WTC11 (cell line): ENCODE results near the gene STIP1. TPM values are rescaled to one million over a fixed set of nuclear protein-coding genes. Genes with fewer than 3 reads are reported as not detected.

Experiments used
- ATAC-seq: fragments of 200-7000 bp; cut with Tn5 transposase; 2 replicates; pipeline ENCODE4 v1.10.0; 2021; ENCODE audit warnings: mild to moderate bottlenecking, moderate library complexity
- CTCF ChIA-PET: fragments of 300-600 bp; sonication (Branson Sonifier 250); formaldehyde crosslinking; loops from one replicate; lab custom pipeline; 2021; ENCODE audit warnings: antibody characterized with exemption; lab: Charles Lee
- POLR2A ChIA-PET: fragments of 350-600 bp; sonication (Branson Sonifier 250); formaldehyde crosslinking; loops from one replicate; lab custom pipeline; 2021; ENCODE audit warnings: antibody characterized with exemption; lab: Charles Lee
- DNase-seq: peaks from one replicate; pipeline ENCODE4 v3.0.0; 2021; ENCODE audit warnings: low spot score
- H3K27ac Mint-ChIP-seq: 2 replicates; pipeline ENCODE4 v1.8.0; 2021; ENCODE audit warnings: mixed read lengths
- H3K27me3 Mint-ChIP-seq: 2 replicates; pipeline ENCODE4 v1.8.0; 2021; ENCODE audit warnings: low read depth, mild to moderate bottlenecking, moderate library complexity, mixed read lengths
- H3K36me3 Mint-ChIP-seq: 2 replicates; pipeline ENCODE4 v1.8.0; 2021; ENCODE audit warnings: mixed read lengths
- H3K4me1 Mint-ChIP-seq: 2 replicates; pipeline ENCODE4 v1.8.0; 2022; ENCODE audit warnings: mixed read lengths
- H3K4me3 Mint-ChIP-seq: 2 replicates; pipeline ENCODE4 v1.8.0; 2021; ENCODE audit warnings: mild to moderate bottlenecking, moderate library complexity, mixed read lengths
- H3K9me3 Mint-ChIP-seq: 2 replicates; pipeline ENCODE4 v1.8.0; 2021; ENCODE audit warnings: mixed read lengths
- ELF4 ChIP-seq: sonication (generic); formaldehyde crosslinking; IDR thresholded peaks from 2 replicates; pipeline ENCODE4 v1.8.1; 2022; ENCODE audit warnings: low read depth, mild to moderate bottlenecking, moderate library complexity, missing genetic modification reagents
- ESRRA ChIP-seq: sonication (generic); formaldehyde crosslinking; IDR thresholded peaks from 2 replicates; pipeline ENCODE4 v1.8.1; 2022; ENCODE audit warnings: mild to moderate bottlenecking, missing genetic modification reagents, borderline replicate concordance
- ETV6 ChIP-seq: sonication (generic); formaldehyde crosslinking; IDR thresholded peaks from 2 replicates; pipeline ENCODE4 v1.8.1; 2022; ENCODE audit warnings: mild to moderate bottlenecking, missing genetic modification reagents
- FOXK1 ChIP-seq: sonication (generic); formaldehyde crosslinking; IDR thresholded peaks from 2 replicates; pipeline ENCODE4 v1.8.0; 2022; ENCODE audit warnings: mild to moderate bottlenecking, moderate library complexity, missing genetic modification reagents
- GABPB1 ChIP-seq: sonication (generic); formaldehyde crosslinking; IDR thresholded peaks from 2 replicates; pipeline ENCODE4 v1.8.1; 2023; ENCODE audit warnings: mild to moderate bottlenecking, missing genetic modification reagents
- HMGA2 ChIP-seq: fragments of 250-450 bp; sonication (Bioruptor Pico); IDR thresholded peaks from 2 replicates; pipeline ENCODE4 v1.4.0; 2021; ENCODE audit warnings: mild to moderate bottlenecking, moderate library complexity
- NFE2L1 ChIP-seq: sonication (generic); formaldehyde crosslinking; IDR thresholded peaks from 2 replicates; pipeline ENCODE4 v1.8.1; 2023; ENCODE audit warnings: missing genetic modification reagents
- NFYB ChIP-seq: sonication (generic); formaldehyde crosslinking; conservative IDR thresholded peaks from 2 replicates; pipeline ENCODE4 v1.8.0; 2022; ENCODE audit warnings: low read depth, missing genetic modification reagents
- NR3C1 ChIP-seq: sonication (generic); formaldehyde crosslinking; conservative IDR thresholded peaks from 2 replicates; pipeline ENCODE4 v1.8.1; 2023; ENCODE audit warnings: low read depth, mild to moderate bottlenecking, missing genetic modification reagents
- TEAD1 ChIP-seq: sonication (generic); formaldehyde crosslinking; IDR thresholded peaks from 2 replicates; pipeline ENCODE4 v1.8.0; 2022; ENCODE audit warnings: mild to moderate bottlenecking, missing genetic modification reagents
- TP53 ChIP-seq: sonication (generic); formaldehyde crosslinking; IDR thresholded peaks from 2 replicates; pipeline ENCODE4 v1.8.1; 2023; ENCODE audit warnings: mild to moderate bottlenecking, missing genetic modification reagents
- ZNF232 ChIP-seq: sonication (generic); formaldehyde crosslinking; IDR thresholded peaks from 2 replicates; pipeline ENCODE4 v1.8.0; 2022; ENCODE audit warnings: mild to moderate bottlenecking, missing genetic modification reagents
- total RNA-seq: library from RNA; stranded (reverse); gene quantifications from 3 replicates; pipeline ENCODE4 v1.2.3, GENCODE V29; 2021
- TF ChIP-seq, protein P1 (sequence below): fragments of 250-450 bp; sonication (Bioruptor Pico); conservative IDR thresholded peaks from 2 replicates; pipeline ENCODE4 v1.9.0; 2021; ENCODE audit warnings: mild to moderate bottlenecking
- TF ChIP-seq, protein P2 (sequence below): sonication (generic); formaldehyde crosslinking; conservative IDR thresholded peaks from 2 replicates; pipeline ENCODE4 v1.8.1; 2022; ENCODE audit warnings: mild to moderate bottlenecking, missing genetic modification reagents
- TF ChIP-seq, protein P3 (sequence below): sonication (generic); formaldehyde crosslinking; IDR thresholded peaks from 2 replicates; pipeline ENCODE4 v1.8.0; 2022; ENCODE audit warnings: mild to moderate bottlenecking, missing genetic modification reagents
- TF ChIP-seq, protein P4 (sequence below): sonication (generic); formaldehyde crosslinking; IDR thresholded peaks from 2 replicates; pipeline ENCODE4 v1.8.0; 2023; ENCODE audit warnings: missing genetic modification reagents
- TF ChIP-seq, protein P5 (sequence below): sonication (generic); formaldehyde crosslinking; IDR thresholded peaks from 2 replicates; pipeline ENCODE4 v1.8.0; 2022; ENCODE audit warnings: mild to moderate bottlenecking, missing genetic modification reagents

The STIP1 gene
- total RNA-seq, 1 experiment from 2014 or later = 296 TPM

DNA sequence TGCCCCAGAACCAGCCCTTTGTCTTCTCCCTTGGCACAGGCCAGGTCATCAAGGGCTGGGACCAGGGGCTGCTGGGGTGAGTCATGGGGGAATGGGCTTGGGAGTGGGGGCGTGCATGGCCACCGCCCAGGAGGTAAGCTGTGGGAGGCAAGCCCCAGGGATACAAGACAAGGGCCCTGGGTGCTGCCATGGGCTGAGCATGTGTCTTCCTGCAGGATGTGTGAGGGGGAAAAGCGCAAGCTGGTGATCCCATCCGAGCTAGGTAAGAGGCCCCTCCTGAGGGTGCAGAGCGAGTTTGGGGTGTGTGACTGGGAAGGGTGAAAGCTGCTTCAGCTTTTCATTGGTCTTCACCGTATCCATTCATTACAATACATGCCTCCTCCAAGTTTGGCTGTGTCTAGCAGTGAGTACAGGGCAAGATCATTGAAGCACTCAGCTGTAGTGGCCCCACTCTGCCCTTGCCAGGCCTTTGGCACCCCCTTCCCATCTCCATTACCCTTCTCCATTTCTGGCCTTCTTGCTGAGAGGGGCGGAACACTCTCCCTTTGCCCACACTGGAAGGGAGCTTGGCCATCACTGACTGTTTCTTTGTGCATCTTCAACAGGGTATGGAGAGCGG lies 57.4 kb downstream of the STIP1 start (continued):
- no peak for TF ChIP-seq NR3C1 (CRISPR knock-in tag)
- no peak for TF ChIP-seq TEAD1 (CRISPR knock-in tag)

DNA sequence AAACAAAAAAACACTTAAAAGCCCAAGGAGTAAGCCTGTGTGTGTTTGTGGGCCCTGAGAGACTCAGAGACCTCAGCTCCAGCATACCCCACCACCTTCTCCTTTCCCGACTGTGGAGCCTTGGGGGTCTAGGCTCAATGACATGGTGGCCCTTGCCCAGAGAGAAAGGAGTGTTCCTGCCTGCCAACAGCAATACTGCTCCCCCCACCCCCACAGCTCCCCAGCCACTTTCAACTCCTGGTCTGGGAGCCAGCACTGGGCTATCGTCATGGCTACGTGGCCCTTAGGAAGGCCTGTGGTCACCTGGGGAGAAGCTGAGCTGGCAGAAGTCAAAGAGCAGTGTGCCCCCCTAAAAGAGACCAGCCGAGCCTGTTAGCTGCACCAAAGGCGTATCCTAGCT lies 58.1 kb downstream of the STIP1 start:
- peaks cover 8% of the 10 kb centered on the region for H3K36me3 Mint-ChIP-seq
- CTCF ChIA-PET = interaction anchor here (1.1 to 3.8 kb wide), 6 partner anchors 7 to 111 kb away, joined by 4 to 50 read pairs (median 10); partner anchors contain the start of gene PLCB3
- TF ChIP-seq ELF4 (CRISPR knock-in tag) = no peak
- TF ChIP-seq, protein P1, sequence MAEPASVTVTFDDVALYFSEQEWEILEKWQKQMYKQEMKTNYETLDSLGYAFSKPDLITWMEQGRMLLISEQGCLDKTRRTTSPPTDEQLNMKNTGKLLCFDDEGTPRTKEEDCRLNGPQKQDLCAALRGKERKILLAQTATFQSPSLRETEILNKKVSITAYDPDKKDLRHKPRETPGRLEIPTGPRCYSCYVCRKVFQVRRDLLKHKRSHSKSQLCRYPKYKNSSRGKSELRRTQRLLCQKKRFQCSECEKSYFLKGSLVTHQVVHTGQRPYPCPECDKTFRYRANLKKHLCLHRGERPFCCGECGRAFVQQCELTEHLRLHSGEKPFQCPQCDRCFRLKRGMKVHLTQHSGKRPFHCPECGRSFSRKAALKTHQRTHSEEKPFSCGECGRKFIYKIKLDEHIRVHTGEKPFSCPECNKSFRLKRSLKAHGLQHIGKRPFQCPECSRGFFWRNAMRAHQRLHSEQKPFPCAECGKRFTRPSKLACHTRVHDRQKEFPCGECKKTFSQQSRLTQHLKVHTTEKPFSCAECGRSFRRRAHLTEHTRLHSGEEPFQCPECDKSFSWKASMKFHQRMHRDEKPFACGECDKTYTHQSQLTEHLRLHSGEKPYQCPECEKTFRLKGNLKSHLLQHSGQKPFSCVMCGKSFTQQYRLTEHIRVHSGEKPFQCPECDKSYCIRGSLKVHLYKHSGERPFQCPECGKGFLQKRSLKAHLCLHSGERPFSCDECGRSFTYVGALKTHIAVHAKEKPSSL = 0 out of 2 replicates have a peak, but pooled peaks have one; percentile 30
- TF ChIP-seq, all 79 proteins: peak for 1
- Mint-ChIP-seq H3K9me3 (no peaks in the 10 kb centered on the region), H3K27me3 (no peaks in the 10 kb centered on the region), H3K4me1 (peaks cover 44% of the 10 kb centered on the region), H3K4me3 (peak overlapping the region; percentile 88), H3K27ac (peak overlapping the region; percentile 83)
- ATAC-seq (no peak), DNase-seq (no peak)
- POLR2A ChIA-PET = interaction anchor here (0.6 to 1.8 kb wide), 6 partner anchors 15 to 1484 kb away, joined by 3 to 6 read pairs (median 4); partner anchors contain the start of gene TRPT1

DNA sequence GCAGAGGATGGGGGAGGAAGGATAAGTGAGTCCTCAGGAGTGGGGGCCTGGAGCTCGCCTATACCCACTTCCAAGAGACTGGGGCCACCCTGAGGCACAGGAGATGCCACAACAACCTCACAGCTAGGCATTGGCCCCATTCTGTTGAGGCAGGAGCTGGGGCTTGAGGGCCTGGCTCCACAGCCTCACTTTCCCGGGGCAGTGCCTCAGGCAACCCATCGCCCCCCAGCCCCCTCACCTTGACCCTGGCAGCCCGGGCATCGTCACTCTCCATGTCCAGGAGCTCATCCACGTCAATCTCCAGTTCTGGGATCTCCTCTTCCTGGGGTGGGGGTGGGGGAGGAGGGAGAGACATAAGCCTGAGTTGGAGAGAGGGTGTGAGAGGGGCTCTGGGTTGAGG lies 59.0 kb downstream of the STIP1 start:
- DNase-seq = no peak
- Mint-ChIP-seq H3K36me3 (peaks cover 8% of the 10 kb centered on the region), H3K27me3 (no peaks in the 10 kb centered on the region), H3K9me3 (no peaks in the 10 kb centered on the region), H3K4me3 (peak overlapping the region; percentile 85), H3K4me1 (peaks cover 51% of the 10 kb centered on the region), H3K27ac (no peak overlapping the region)
- CTCF ChIA-PET = interaction anchor here (1.9 to 3.2 kb wide), 5 partner anchors 19 to 110 kb away, joined by 5 to 14 read pairs (median 8); partner anchors contain the start of genes NUDT22 and TRPT1
- ATAC-seq = no peak
- TF ChIP-seq, protein P2, sequence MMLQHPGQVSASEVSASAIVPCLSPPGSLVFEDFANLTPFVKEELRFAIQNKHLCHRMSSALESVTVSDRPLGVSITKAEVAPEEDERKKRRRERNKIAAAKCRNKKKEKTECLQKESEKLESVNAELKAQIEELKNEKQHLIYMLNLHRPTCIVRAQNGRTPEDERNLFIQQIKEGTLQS = no peak
- no peak for TF ChIP-seq TEAD1 (CRISPR knock-in tag)
- TF ChIP-seq TP53 (CRISPR knock-in tag) = no peak
- 0 out of 2 replicates have a peak, but pooled peaks have one; percentile 38 for TF ChIP-seq FOXK1 (CRISPR knock-in tag)
- TF ChIP-seq ZNF232 = no peak
- TF ChIP-seq ETV6 = 0 out of 2 replicates have a peak, but pooled peaks have one; percentile 23
- POLR2A ChIA-PET = interaction anchor here (0.8 to 1.9 kb wide), 5 partner anchors 22 to 96 kb away, joined by 3 to 6 read pairs (median 4); partner anchors contain the start of genes ESRRA and STIP1

DNA sequence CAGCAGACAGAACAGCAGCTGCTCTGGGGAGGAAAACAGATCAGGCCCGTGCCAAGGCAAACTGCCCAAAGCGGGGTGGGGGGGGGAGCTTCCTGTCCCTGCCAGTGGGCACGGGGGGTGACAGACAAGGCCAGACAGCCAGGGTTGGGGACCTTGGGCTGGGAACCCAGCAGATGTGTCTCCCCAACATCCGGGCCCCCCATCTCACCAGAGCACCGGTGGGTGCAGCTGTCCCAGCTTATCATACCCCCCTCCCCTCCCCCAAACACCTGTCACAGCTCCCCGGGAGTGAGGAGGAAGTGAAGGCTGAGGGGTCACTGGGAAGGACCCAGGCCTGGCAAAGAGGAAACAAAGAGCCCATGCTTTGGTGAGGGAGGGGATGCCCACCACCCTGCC lies 59.4 kb downstream of the STIP1 start:
- Mint-ChIP-seq H3K9me3 (no peaks in the 10 kb centered on the region), H3K4me1 (peaks cover 49% of the 10 kb centered on the region), H3K36me3 (peaks cover 8% of the 10 kb centered on the region), H3K27ac (no peak overlapping the region), H3K4me3 (peak overlapping the region; percentile 85), H3K27me3 (no peaks in the 10 kb centered on the region)
- CTCF ChIA-PET = interaction anchor here (0.7 to 3.2 kb wide), 5 partner anchors 20 to 86 kb away, joined by 3 to 14 read pairs (median 7); partner anchors contain the start of genes NUDT22 and TRPT1
- ATAC-seq (no peak), DNase-seq (no peak)
- POLR2A ChIA-PET = interaction anchor here (0.8 to 1.9 kb wide), 5 partner anchors 22 to 60 kb away, joined by 3 to 7 read pairs (median 4); partner anchors contain the start of genes ESRRA and STIP1
- TF ChIP-seq, protein P3, sequence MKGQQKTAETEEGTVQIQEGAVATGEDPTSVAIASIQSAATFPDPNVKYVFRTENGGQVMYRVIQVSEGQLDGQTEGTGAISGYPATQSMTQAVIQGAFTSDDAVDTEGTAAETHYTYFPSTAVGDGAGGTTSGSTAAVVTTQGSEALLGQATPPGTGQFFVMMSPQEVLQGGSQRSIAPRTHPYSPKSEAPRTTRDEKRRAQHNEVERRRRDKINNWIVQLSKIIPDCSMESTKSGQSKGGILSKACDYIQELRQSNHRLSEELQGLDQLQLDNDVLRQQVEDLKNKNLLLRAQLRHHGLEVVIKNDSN (CRISPR knock-in tag) = no peak
- no peak for TF ChIP-seq GABPB1
- TF ChIP-seq, protein P4, sequence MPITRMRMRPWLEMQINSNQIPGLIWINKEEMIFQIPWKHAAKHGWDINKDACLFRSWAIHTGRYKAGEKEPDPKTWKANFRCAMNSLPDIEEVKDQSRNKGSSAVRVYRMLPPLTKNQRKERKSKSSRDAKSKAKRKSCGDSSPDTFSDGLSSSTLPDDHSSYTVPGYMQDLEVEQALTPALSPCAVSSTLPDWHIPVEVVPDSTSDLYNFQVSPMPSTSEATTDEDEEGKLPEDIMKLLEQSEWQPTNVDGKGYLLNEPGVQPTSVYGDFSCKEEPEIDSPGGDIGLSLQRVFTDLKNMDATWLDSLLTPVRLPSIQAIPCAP = no peak
- TF ChIP-seq, protein P5, sequence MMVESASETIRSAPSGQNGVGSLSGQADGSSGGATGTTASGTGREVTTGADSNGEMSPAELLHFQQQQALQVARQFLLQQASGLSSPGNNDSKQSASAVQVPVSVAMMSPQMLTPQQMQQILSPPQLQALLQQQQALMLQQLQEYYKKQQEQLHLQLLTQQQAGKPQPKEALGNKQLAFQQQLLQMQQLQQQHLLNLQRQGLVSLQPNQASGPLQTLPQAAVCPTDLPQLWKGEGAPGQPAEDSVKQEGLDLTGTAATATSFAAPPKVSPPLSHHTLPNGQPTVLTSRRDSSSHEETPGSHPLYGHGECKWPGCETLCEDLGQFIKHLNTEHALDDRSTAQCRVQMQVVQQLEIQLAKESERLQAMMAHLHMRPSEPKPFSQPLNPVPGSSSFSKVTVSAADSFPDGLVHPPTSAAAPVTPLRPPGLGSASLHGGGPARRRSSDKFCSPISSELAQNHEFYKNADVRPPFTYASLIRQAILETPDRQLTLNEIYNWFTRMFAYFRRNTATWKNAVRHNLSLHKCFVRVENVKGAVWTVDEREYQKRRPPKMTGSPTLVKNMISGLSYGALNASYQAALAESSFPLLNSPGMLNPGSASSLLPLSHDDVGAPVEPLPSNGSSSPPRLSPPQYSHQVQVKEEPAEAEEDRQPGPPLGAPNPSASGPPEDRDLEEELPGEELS = no peak
- no peak for TF ChIP-seq NFE2L1 (CRISPR knock-in tag)
- TF ChIP-seq NFYB (CRISPR knock-in tag) = no peak
- TF ChIP-seq ESRRA (CRISPR knock-in tag) = 0 out of 2 replicates have a peak, but pooled peaks have one; percentile 7
- TF ChIP-seq HMGA2 = no peak
